Neural cell (in vitro differentiated cells): Measurements from ENCODE around the gene ALG13.

Source experiments
- EP300 ChIP-seq: fragments of 450-650 bp; conservative IDR thresholded peaks from 2 replicates; pipeline ENCODE4 v1.6.1; 2014; ENCODE audit warnings: antibody characterized with exemption, mild to moderate bottlenecking, moderate library complexity; ENCODE audit not compliant: poor library complexity, severe bottlenecking
- TF ChIP-seq, protein P1 (sequence below): fragments of 450-650 bp; IDR thresholded peaks from 2 replicates; pipeline ENCODE4 v1.5.1; 2014; ENCODE audit warnings: antibody characterized with exemption, mild to moderate bottlenecking, moderate library complexity; ENCODE audit not compliant: poor library complexity, severe bottlenecking
- TF ChIP-seq, protein P2 (sequence below): IDR thresholded peaks from 2 replicates; pipeline ENCODE4 v1.6.1; 2012; ENCODE audit warnings: borderline replicate concordance

DNA sequence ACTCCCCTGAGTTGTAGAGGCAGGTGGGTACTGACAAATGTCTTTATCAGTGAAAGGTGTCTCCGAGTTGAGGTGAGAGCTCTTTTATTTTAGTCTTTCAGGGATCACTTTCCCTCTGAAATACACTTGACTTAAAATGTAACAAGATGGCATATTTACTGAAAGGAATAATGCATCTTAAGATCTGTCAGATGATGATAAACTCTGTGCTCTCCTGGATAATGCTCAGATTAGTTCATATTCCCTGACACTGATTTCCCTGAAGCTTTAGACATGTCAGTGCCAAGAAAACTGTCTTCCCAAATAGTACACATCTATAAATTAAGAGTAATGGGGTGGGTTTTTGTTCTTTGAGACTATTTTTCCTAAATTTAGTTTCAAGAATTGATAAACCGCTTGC lies 75.5 kb downstream of the ALG13 start:
- TF ChIP-seq, protein P1, sequence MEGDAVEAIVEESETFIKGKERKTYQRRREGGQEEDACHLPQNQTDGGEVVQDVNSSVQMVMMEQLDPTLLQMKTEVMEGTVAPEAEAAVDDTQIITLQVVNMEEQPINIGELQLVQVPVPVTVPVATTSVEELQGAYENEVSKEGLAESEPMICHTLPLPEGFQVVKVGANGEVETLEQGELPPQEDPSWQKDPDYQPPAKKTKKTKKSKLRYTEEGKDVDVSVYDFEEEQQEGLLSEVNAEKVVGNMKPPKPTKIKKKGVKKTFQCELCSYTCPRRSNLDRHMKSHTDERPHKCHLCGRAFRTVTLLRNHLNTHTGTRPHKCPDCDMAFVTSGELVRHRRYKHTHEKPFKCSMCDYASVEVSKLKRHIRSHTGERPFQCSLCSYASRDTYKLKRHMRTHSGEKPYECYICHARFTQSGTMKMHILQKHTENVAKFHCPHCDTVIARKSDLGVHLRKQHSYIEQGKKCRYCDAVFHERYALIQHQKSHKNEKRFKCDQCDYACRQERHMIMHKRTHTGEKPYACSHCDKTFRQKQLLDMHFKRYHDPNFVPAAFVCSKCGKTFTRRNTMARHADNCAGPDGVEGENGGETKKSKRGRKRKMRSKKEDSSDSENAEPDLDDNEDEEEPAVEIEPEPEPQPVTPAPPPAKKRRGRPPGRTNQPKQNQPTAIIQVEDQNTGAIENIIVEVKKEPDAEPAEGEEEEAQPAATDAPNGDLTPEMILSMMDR, result no peak
- TF ChIP-seq, protein P2, sequence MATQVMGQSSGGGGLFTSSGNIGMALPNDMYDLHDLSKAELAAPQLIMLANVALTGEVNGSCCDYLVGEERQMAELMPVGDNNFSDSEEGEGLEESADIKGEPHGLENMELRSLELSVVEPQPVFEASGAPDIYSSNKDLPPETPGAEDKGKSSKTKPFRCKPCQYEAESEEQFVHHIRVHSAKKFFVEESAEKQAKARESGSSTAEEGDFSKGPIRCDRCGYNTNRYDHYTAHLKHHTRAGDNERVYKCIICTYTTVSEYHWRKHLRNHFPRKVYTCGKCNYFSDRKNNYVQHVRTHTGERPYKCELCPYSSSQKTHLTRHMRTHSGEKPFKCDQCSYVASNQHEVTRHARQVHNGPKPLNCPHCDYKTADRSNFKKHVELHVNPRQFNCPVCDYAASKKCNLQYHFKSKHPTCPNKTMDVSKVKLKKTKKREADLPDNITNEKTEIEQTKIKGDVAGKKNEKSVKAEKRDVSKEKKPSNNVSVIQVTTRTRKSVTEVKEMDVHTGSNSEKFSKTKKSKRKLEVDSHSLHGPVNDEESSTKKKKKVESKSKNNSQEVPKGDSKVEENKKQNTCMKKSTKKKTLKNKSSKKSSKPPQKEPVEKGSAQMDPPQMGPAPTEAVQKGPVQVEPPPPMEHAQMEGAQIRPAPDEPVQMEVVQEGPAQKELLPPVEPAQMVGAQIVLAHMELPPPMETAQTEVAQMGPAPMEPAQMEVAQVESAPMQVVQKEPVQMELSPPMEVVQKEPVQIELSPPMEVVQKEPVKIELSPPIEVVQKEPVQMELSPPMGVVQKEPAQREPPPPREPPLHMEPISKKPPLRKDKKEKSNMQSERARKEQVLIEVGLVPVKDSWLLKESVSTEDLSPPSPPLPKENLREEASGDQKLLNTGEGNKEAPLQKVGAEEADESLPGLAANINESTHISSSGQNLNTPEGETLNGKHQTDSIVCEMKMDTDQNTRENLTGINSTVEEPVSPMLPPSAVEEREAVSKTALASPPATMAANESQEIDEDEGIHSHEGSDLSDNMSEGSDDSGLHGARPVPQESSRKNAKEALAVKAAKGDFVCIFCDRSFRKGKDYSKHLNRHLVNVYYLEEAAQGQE, result peak; percentile 60
- TF ChIP-seq EP300, result peak; percentile 85
